Measurements from ENCODE around the gene RPL22L1.

GRCh38 chr3:170815340-170815739, 54.7 kb downstream of the RPL22L1 start:
- TF ChIP-seq POLR2AphosphoS5 (IDR thresholded peaks at IDR 0.05; ENCODE audit: low read depth, low read length) (no peak), POLR2A (IDR thresholded peaks at IDR 0.05; ENCODE audit: low read depth, low read length) (no peak), TAF1 (IDR thresholded peaks at IDR 0.05; ENCODE audit: low read depth, low read length) (no peak), PAX5 (IDR thresholded peaks at IDR 0.05; ENCODE audit: insufficient read depth, low read length, severe bottlenecking) (no peak)
